Measurements from ENCODE around the gene PRTFDC1.

DNA sequence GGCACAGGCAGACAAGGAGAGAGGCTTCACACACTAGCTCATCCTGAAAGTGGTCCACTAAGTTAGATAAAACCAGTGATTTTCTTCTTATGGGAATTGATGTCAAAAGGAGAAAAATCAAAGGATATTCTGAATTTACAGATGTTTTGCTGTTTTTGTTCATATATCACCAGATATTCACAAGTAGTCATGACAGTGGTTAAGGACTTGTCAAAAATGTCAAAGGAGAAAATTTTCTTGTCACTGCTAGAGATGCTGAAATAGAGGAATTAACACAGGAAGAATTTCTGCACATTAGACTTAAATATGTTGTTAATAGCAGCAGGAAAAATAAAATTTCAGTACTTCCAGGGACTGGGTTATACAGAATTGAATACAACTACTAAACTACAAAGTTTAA, 78.3 kb downstream of the PRTFDC1 start:
- TF ChIP-seq POLR2AphosphoS5 (IDR thresholded peaks at IDR 0.05; ENCODE audit: low read depth, low read length) = no peak
- TF ChIP-seq, protein P1, sequence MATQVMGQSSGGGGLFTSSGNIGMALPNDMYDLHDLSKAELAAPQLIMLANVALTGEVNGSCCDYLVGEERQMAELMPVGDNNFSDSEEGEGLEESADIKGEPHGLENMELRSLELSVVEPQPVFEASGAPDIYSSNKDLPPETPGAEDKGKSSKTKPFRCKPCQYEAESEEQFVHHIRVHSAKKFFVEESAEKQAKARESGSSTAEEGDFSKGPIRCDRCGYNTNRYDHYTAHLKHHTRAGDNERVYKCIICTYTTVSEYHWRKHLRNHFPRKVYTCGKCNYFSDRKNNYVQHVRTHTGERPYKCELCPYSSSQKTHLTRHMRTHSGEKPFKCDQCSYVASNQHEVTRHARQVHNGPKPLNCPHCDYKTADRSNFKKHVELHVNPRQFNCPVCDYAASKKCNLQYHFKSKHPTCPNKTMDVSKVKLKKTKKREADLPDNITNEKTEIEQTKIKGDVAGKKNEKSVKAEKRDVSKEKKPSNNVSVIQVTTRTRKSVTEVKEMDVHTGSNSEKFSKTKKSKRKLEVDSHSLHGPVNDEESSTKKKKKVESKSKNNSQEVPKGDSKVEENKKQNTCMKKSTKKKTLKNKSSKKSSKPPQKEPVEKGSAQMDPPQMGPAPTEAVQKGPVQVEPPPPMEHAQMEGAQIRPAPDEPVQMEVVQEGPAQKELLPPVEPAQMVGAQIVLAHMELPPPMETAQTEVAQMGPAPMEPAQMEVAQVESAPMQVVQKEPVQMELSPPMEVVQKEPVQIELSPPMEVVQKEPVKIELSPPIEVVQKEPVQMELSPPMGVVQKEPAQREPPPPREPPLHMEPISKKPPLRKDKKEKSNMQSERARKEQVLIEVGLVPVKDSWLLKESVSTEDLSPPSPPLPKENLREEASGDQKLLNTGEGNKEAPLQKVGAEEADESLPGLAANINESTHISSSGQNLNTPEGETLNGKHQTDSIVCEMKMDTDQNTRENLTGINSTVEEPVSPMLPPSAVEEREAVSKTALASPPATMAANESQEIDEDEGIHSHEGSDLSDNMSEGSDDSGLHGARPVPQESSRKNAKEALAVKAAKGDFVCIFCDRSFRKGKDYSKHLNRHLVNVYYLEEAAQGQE (IDR thresholded peaks at IDR 0.05; ENCODE audit: insufficient read depth in 1 of 2, low read depth in 2 of 2, low read length in 2 of 2) = no peak
